Activated naive CD4-positive, alpha-beta T cell treated with anti-CD3 and anti-CD28 coated beads, Interleukin-2, amount 50 U/mL, for 24 hours (primary cell): Measurements from ENCODE around the gene PRR36.

Experiments
- H3K27ac Mint-ChIP-seq: one replicate; pipeline ENCODE4 v1.8.0; 2021; ENCODE audit warnings: mild to moderate bottlenecking, mixed read lengths
- H3K27me3 Mint-ChIP-seq: one replicate; pipeline ENCODE4 v1.8.0; 2021; ENCODE audit warnings: mixed read lengths
- H3K36me3 Mint-ChIP-seq: one replicate; pipeline ENCODE4 v1.8.0; 2021; ENCODE audit warnings: mixed read lengths
- H3K4me1 Mint-ChIP-seq: one replicate; pipeline ENCODE4 v1.8.0; 2021; ENCODE audit warnings: mixed read lengths
- H3K4me3 Mint-ChIP-seq: one replicate; pipeline ENCODE4 v1.8.0; 2021; ENCODE audit warnings: mild to moderate bottlenecking, mixed read lengths
- H3K9me3 Mint-ChIP-seq: one replicate; pipeline ENCODE4 v1.8.0; 2021; ENCODE audit warnings: mixed read lengths

The PRR36 gene

DNA sequence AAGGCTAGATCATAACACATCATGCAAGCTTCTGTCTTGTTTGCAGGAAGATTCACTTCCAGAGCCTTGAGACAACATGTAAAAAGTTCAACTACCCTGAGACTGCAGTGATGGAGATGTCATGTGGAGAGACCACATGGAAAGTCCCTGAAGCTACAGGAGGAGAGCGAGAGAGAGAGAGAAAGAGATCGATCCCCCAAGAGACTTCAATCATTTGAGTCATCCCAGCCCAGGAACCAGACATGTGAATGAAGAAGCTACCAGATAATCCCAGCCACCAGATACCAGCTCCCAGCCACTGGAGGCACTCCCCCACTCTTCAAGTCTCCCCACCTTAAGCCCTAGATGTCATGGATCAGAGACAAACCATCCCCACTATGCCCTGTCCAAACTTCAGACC, 54.9 kb downstream of the PRR36 start:
- no peaks in the 10 kb centered on the region for H3K9me3 Mint-ChIP-seq
- peaks cover 14% of the 10 kb centered on the region for H3K4me1 Mint-ChIP-seq
- H3K27ac Mint-ChIP-seq: no peak overlapping the region
- peaks cover 5% of the 10 kb centered on the region for H3K27me3 Mint-ChIP-seq
- H3K4me3 Mint-ChIP-seq: no peak overlapping the region
- peaks cover 2% of the 10 kb centered on the region for H3K36me3 Mint-ChIP-seq

DNA sequence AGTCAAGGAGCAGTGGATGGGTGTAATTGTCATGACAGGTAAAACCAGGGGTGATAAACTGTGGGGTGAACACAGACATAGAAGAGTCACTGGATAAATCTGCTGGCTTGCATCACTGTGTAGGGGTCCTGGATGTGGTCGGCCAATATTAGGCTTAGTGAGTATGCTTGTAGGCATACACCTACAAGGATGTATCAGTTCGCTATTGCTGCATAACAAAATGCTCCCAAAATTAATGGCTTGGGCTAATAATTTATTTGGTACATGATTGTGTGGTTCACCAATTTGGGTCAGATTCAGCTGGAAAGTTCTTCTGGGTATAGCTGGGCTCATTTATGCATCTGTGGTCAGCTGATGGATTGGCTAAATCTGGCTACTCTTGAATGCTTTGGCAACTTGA, 55.4 kb downstream of the PRR36 start:
- H3K36me3 Mint-ChIP-seq: peaks cover 2% of the 10 kb centered on the region
- H3K4me3 Mint-ChIP-seq: no peak overlapping the region
- H3K27ac Mint-ChIP-seq: no peak overlapping the region
- no peaks in the 10 kb centered on the region for H3K9me3 Mint-ChIP-seq
- peaks cover 14% of the 10 kb centered on the region for H3K4me1 Mint-ChIP-seq
- H3K27me3 Mint-ChIP-seq: peaks cover 5% of the 10 kb centered on the region
